Immature natural killer cell (primary cell): ENCODE results near the gene FCAMR. TPM values are rescaled to one million over a fixed set of nuclear protein-coding genes. Genes with fewer than 3 reads are reported as not detected.
A peak's percentile ranks its signal among the peaks of the same experiment; 100 is the strongest.

Experiments used
- DNase-seq, 3 donors: peaks; one replicate each; pipeline ENCODE4 v3.0.0; 2022; ENCODE audit warnings: mixed read lengths in 1 of 3
- H3K27ac Mint-ChIP-seq, 6 donors: one replicate each; pipeline ENCODE4 v1.8.0; 2020; ENCODE audit warnings: mixed read lengths in 6 of 6, mild to moderate bottlenecking in 5 of 6, inconsistent platforms in 4 of 6, moderate library complexity in 3 of 6
- H3K27me3 Mint-ChIP-seq, 3 donors: one replicate each; pipeline ENCODE4 v1.8.0; 2020 to 2021; ENCODE audit warnings: low read depth in 3 of 3, mild to moderate bottlenecking in 3 of 3, mixed read lengths in 3 of 3, moderate library complexity in 3 of 3, inconsistent platforms in 1 of 3
- H3K36me3 Mint-ChIP-seq, 3 donors: one replicate each; pipeline ENCODE4 v1.8.0; 2020; ENCODE audit warnings: mixed read lengths in 3 of 3, inconsistent platforms in 2 of 3, mild to moderate bottlenecking in 2 of 3
- H3K4me1 Mint-ChIP-seq, 2 donors: one replicate each; pipeline ENCODE4 v1.8.0; 2020; ENCODE audit warnings: inconsistent platforms in 2 of 2, mild to moderate bottlenecking in 2 of 2, mixed read lengths in 2 of 2, moderate library complexity in 1 of 2
- H3K4me3 Mint-ChIP-seq, 5 donors: one replicate each; pipeline ENCODE4 v1.8.0; 2020; ENCODE audit warnings: mild to moderate bottlenecking in 5 of 5, mixed read lengths in 5 of 5, inconsistent platforms in 3 of 5, moderate library complexity in 3 of 5
- H3K9me3 Mint-ChIP-seq, 6 donors: one replicate each; pipeline ENCODE4 v1.8.0; 2020; ENCODE audit warnings: mild to moderate bottlenecking in 6 of 6, mixed read lengths in 6 of 6, inconsistent platforms in 4 of 6, moderate library complexity in 3 of 6
- polyA plus RNA-seq, 3 donors: library from polyadenylated mRNA; unstranded; fragments of 300-500 nt; fragmentation: Illumina TruSeq; gene quantifications; one replicate each; pipeline ENCODE4 v1.2.3, GENCODE V29; 2021

Gene FCAMR, protein sequence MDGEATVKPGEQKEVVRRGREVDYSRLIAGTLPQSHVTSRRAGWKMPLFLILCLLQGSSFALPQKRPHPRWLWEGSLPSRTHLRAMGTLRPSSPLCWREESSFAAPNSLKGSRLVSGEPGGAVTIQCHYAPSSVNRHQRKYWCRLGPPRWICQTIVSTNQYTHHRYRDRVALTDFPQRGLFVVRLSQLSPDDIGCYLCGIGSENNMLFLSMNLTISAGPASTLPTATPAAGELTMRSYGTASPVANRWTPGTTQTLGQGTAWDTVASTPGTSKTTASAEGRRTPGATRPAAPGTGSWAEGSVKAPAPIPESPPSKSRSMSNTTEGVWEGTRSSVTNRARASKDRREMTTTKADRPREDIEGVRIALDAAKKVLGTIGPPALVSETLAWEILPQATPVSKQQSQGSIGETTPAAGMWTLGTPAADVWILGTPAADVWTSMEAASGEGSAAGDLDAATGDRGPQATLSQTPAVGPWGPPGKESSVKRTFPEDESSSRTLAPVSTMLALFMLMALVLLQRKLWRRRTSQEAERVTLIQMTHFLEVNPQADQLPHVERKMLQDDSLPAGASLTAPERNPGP
- polyA plus RNA-seq = not detected

DNA sequence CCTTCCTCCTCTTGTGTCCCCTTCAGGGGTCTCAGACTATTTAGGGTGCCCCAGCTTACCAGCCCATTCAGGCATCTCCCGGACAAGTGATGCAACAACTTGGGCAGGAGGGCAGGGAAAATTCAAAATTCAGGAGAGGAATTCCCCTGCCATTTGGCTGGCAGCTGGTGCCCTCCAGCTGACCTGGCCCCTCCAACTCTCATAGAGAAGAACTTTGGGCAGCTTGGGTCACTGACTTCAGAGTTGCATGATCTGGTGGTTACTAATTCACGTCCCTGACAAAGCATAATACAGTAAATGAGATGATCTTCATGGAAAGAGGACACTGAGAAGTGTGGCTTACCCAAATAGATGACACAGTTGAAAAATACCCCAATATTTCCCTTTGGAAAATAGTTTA, at the start of gene FCAMR:
Gene FCAMR (minus strand): TSS at position 15 of the 400 bp plus-strand sequence. CDS start 335 bp downstream, outside the sequence.
- no peaks in the 10 kb centered on the region for H3K9me3 Mint-ChIP-seq
- H3K27ac Mint-ChIP-seq = no peak within 1 kb of the TSS
- H3K4me3 Mint-ChIP-seq = no peak within 1 kb of the TSS
- peaks cover 0 to 8% (median 6%) of the 10 kb centered on the region in 3 donors for H3K27me3 Mint-ChIP-seq
- no peaks in the 10 kb centered on the region for H3K36me3 Mint-ChIP-seq
- DNase-seq = no peak
- peaks cover 8 to 10% of the 10 kb centered on the region in 2 donors for H3K4me1 Mint-ChIP-seq

DNA sequence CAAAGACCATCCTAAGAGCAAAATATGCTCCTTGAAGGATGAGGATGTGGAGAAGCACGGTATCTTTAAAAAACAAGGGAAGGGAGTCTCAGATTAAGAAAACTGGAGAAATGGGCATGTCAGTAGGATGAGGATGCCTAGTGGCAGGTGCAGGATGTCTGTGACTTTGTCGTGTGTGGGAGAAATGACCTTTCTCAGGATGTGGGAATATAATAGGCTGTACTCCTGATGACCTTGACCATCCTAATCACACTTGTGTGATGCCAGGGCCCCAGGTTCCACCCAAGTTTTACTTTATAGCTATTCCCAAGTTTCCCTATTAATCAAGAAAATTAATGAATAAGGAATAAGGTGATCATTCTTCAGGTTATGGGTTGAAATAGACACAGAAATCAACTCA, 49.4 kb upstream of the FCAMR start:
- no peaks in the 10 kb centered on the region for H3K36me3 Mint-ChIP-seq
- H3K4me3 Mint-ChIP-seq = no peak overlapping the region
- no peak overlapping the region for H3K27ac Mint-ChIP-seq
- peaks cover 0 to 19% (median 4%) of the 10 kb centered on the region in 3 donors for H3K27me3 Mint-ChIP-seq
- no peak for DNase-seq
- no peaks in the 10 kb centered on the region for H3K4me1 Mint-ChIP-seq
- no peaks in the 10 kb centered on the region for H3K9me3 Mint-ChIP-seq

DNA sequence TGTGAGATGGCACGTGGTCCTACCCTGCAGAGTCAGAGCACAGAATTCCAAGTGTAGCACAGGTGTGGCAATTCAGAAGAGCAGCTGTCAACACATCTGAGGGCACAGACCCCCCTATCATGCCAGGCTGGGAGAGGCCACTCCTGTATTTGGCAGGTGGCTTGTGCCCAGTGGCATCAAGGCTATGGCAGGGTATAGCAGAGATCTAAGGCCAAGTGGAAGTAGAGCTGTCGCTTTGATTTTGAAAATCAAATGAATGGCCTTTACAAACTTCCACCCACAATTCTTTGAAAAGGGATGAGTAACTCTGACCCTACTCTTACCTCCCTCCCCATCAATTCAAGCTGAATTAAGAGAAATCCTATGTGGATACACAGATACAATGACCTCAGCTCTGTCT, 48.9 kb upstream of the FCAMR start:
- DNase-seq = no peak
- Mint-ChIP-seq H3K4me3 (no peak overlapping the region), H3K36me3 (no peaks in the 10 kb centered on the region), H3K27me3 (peaks cover 0 to 21% (median 4%) of the 10 kb centered on the region in 3 donors), H3K27ac (no peak overlapping the region), H3K9me3 (no peaks in the 10 kb centered on the region), H3K4me1 (no peaks in the 10 kb centered on the region)

DNA sequence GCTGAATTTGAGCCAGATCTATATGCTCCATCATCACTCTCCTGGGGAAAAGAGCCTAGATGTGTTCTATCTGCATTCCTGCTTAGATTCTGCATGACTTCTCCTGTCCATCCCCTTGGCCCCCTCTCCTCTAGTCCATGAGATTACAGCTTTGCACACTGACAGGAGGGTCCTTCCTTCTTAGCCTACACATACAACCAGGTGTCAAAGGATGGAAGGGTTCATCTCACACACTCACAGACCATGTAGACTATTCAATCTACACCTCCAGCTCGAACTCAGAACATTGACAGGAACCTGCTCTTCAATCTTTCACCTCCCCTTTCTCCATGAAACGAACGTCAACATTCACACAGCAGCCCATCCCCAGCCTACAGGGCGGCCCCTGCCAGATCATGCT, 48.4 kb upstream of the FCAMR start:
- no peak for DNase-seq
- no peaks in the 10 kb centered on the region for H3K9me3 Mint-ChIP-seq
- H3K4me1 Mint-ChIP-seq = no peaks in the 10 kb centered on the region
- no peaks in the 10 kb centered on the region for H3K36me3 Mint-ChIP-seq
- no peak overlapping the region for H3K4me3 Mint-ChIP-seq
- H3K27ac Mint-ChIP-seq = no peak overlapping the region
- H3K27me3 Mint-ChIP-seq = peaks cover 0 to 21% (median 4%) of the 10 kb centered on the region in 3 donors

DNA sequence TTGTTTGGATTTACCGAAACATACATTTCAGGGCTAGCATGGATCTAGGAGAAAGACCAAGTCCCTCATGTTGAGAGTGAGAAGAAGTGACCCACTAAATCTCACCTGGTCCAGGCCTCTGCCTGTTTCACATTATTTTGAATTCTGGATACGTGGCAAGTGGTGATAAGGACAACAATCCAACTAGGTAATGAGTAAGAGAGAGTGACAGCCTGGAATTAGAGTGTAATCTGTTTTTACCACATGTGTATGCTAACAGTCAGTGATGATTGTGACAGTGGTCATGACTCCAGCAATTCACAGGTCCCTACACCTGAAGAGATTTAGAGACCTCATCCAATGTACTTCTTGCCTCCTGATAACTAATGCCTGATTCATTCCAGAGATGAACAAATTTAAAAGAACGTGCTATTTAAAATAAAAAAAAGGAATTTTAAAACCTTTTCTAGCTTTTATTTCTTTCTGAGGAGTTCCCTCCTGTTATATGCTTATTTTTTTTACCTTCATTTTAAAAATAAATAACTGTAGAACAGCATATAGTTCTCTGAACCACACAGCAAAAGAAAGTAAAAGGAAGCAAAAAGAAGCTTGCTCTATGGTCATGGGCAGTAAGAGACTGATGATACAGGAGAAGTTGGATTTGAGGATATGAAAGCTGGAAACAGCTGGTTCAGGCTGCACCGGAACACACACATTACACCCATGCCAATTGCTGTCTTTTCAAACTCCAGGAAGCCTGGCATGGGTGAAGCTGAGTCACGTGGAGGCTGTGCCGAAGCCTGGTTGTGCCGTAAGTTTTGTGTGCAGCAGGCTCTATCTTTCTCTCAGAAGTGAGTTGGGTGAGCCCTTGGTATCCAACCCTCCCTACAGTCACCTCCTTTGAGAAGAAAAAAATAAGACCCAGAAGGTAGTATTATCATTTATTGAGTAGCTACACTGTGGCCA, 47.6 kb upstream of the FCAMR start:
- H3K4me3 Mint-ChIP-seq = no peak overlapping the region
- peaks cover 0 to 21% (median 8%) of the 10 kb centered on the region in 3 donors for H3K27me3 Mint-ChIP-seq
- no peak for DNase-seq
- H3K36me3 Mint-ChIP-seq = no peaks in the 10 kb centered on the region
- H3K9me3 Mint-ChIP-seq = no peaks in the 10 kb centered on the region
- no peaks in the 10 kb centered on the region for H3K4me1 Mint-ChIP-seq
- H3K27ac Mint-ChIP-seq = no peak overlapping the region

DNA sequence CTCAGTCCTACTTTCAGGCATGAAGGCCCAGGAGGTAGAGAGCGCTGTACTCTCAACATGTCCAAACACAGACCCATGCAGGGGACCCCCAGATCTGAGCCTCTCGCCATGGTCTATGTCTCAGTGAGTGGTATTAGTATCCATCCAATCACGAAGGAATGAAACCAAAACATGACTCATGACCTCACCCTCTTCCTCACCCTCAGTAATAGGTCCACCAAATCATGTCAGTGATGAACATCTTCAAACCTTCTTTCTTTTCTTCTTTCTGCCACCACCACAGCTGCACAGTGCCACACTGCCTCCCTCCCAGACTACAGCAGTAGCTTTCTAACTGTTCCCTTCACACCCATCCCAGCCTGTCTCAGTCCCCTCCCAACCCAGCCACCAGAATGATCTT, 45.5 kb upstream of the FCAMR start:
- Mint-ChIP-seq H3K4me1 (no peaks in the 10 kb centered on the region), H3K4me3 (no peak overlapping the region), H3K27ac (peak overlapping the region in 1 of 6 donors; percentile 22), H3K9me3 (no peaks in the 10 kb centered on the region), H3K36me3 (no peaks in the 10 kb centered on the region), H3K27me3 (peaks cover 0 to 15% (median 8%) of the 10 kb centered on the region in 3 donors)
- no peak for DNase-seq

DNA sequence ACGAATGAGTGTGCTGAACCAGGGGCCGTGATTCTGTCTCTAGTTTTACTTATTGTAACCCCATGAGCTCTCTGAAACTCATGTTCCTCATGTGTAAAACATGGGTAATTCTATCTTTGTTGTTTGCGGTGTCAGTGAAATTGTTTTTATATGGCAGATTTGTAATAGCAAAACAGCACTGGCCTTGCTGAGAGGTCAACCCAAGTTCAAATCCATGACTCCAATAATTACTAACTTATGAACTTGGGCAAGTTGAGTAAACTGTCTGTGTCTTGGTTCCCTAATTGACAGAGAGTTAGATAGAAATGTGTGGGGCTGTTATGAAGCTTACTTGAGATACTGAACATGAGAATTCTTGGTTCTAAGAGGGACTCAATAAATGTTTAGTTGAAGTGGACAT, 44.5 kb upstream of the FCAMR start:
- H3K4me3 Mint-ChIP-seq = no peak overlapping the region
- no peak overlapping the region for H3K27ac Mint-ChIP-seq
- no peak for DNase-seq
- H3K9me3 Mint-ChIP-seq = no peaks in the 10 kb centered on the region
- no peaks in the 10 kb centered on the region for H3K36me3 Mint-ChIP-seq
- no peaks in the 10 kb centered on the region for H3K4me1 Mint-ChIP-seq
- H3K27me3 Mint-ChIP-seq = peaks cover 2 to 13% (median 9%) of the 10 kb centered on the region in 3 donors

DNA sequence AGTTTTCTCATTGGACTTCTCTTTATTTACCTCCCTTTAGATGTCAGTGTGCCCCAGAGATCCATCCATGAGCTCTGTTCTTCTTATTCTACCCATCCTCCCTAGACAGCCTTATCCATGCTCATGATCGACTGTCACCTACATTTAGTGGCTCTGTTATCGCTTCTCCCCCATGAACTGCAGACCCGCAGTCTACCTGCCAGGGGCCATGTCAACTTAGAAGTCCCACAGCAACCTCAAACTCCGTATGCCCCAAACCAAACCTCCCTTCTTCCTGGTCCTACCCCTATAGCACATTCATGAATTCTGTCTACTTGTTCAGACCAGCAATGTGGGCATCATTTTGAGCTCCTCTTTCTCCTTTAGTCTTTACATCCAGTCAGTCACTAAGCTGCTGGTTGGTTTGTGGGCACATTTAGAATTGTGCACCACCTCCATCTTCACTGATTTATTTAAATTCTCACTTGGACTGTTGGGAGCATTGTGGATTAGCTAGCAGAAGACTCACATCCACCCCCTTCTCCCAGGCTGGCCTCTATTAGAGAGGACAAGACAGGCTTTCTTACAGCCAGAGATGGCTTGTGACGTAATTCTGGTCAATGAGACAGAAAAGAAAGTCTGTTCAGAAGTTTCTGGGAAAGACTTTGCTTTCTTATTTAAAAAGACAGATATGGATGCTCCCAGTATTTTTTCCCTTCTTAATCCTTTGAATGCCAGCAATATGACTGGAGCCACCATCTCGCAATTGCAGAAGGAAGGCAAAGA, 43.2 kb upstream of the FCAMR start:
- DNase-seq = no peak
- no peaks in the 10 kb centered on the region for H3K36me3 Mint-ChIP-seq
- H3K27ac Mint-ChIP-seq = no peak overlapping the region
- no peaks in the 10 kb centered on the region for H3K9me3 Mint-ChIP-seq
- H3K27me3 Mint-ChIP-seq = peaks cover 2 to 14% (median 6%) of the 10 kb centered on the region in 3 donors
- H3K4me3 Mint-ChIP-seq = no peak overlapping the region
- H3K4me1 Mint-ChIP-seq = no peaks in the 10 kb centered on the region

DNA sequence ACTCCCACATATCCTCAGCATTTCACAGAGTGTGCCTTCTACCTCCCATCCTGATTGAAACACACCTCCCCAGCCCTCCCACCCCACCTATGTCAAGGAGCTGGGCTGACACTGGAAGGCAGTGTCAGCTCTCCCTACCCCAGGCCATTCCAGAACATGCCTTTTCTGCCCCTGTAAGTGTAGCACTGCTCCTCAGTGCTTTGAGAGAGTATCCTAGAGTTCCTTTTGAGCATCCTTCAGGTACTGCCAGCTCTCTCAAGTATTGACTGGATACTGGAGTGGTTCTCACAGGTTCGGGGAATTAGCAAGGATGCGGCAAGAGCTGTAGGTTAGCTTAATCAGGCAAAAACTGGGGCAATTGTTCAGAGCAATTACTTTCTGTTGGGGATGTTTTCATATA, 40.5 kb upstream of the FCAMR start:
- Mint-ChIP-seq H3K4me3 (no peak overlapping the region), H3K27ac (no peak overlapping the region), H3K27me3 (peaks cover 3 to 9% (median 6%) of the 10 kb centered on the region in 3 donors), H3K36me3 (no peaks in the 10 kb centered on the region), H3K9me3 (no peaks in the 10 kb centered on the region), H3K4me1 (no peaks in the 10 kb centered on the region)
- no peak for DNase-seq

DNA sequence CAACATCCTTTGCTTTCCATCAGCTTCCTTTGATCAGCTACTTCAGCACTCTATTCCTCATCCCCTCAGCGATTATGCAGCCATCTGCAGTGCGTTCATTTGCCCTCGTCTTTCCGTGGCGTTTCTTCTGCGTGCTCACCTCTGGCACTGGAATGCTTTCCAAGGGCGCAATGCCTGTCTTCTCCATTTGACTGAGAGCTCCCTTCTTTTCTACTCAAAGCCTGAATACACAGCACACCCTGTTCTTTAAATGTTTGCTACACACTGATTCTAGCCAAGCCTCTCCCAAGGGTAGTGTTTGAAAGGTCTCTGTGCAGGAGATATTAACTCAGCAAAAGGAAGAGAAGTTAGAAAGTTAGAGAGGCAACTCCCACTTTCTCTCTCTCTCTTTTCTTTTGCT, 39.7 kb upstream of the FCAMR start:
- Mint-ChIP-seq H3K4me3 (no peak overlapping the region), H3K27me3 (peaks cover 4 to 12% (median 9%) of the 10 kb centered on the region in 3 donors), H3K9me3 (no peaks in the 10 kb centered on the region), H3K27ac (no peak overlapping the region), H3K4me1 (no peaks in the 10 kb centered on the region), H3K36me3 (no peaks in the 10 kb centered on the region)
- no peak for DNase-seq

DNA sequence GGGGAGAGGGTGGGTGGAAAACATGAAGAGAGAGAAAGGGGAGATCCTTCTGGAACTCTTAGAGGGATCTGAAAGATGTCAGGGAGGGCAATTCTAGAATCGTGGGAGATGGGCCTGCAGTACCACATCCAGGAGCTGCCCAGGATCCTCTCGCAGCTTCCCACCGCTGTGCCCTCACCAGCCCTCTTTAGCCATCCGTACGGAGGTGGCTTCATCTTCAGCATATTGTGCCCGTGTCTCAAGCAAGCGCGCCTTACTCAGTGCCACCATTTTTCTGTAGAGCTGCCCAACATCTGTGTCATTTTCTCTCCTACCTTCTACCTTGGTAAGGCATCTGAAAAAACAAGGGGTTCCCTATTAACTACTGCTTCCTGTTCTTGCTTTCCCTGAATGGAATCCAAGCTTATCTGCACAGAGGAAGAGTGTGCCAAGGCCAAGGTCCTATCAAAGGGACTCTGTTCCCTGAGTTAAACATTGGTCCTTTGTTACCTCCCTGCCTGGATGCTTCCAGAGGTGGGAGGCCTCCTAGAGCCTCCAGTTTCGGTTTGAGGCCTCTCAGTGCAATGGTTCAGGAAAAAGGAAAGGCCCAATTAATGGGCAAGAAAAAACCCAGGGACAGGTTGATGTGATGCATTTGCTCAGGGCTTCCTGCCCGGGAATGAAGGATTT, 39.1 kb upstream of the FCAMR start:
- Mint-ChIP-seq H3K27me3 (peaks cover 4 to 12% (median 9%) of the 10 kb centered on the region in 3 donors), H3K4me3 (no peak overlapping the region), H3K9me3 (no peaks in the 10 kb centered on the region), H3K4me1 (no peaks in the 10 kb centered on the region), H3K27ac (no peak overlapping the region), H3K36me3 (no peaks in the 10 kb centered on the region)
- DNase-seq = no peak

DNA sequence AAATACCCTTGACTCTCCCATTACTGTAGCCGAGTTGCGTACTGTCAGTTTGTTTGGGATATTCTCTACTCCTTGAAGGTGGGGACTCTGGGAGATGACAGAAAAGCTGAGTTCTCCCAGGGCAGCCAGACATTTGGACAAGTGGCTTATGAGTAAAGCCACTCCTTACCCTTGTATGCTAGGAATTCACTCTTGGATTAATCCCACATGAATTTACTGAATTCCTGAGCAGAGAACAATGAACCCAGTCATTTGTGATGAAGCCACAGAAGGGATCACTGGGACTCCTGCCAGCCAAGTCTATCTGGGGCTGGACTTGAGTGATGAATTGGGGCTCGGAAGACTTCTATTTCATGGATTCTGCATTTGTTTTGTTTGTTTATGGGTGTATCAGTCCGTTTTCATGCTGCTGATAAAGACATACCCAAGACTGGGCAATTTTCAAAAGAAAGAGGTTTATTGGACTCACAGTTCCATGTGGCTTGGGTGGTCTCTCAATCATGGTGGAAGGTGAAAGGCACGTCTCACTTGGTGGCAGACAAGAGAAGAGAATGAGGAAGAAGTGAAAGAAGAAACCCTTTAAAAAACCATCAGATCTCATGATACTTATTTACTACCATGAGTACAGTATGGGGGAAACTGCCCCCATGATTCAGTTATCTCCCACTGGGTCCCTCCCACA, 37.2 kb upstream of the FCAMR start:
- H3K4me3 Mint-ChIP-seq = no peak overlapping the region
- H3K9me3 Mint-ChIP-seq = no peaks in the 10 kb centered on the region
- DNase-seq = no peak
- H3K27me3 Mint-ChIP-seq = peaks cover 4 to 11% (median 6%) of the 10 kb centered on the region in 3 donors
- no peak overlapping the region for H3K27ac Mint-ChIP-seq
- no peaks in the 10 kb centered on the region for H3K4me1 Mint-ChIP-seq
- no peaks in the 10 kb centered on the region for H3K36me3 Mint-ChIP-seq
